ENCODE results near the gene ZNF77.
"Not testable (repeated sequence)": the region's sequence is repeated elsewhere in the genome, so short reads cannot be mapped to it uniquely, and the experiment has no call there.

The ZNF77 gene

GRCh38 chr19:2970201-2970835 lies 25.5 kb upstream of the ZNF77 start:
- peak overlapping the region; percentile 45 for H3K4me2 ChIP-seq (ENCODE audit: low read length)
- no peaks in the 10 kb centered on the region for H3K79me2 ChIP-seq (ENCODE audit: control insufficient read depth, low read length)
- no peaks in the 10 kb centered on the region for H3K9me3 ChIP-seq (ENCODE audit: control insufficient read depth, insufficient read depth, low read length)
- no peaks in the 10 kb centered on the region for H3K27me3 ChIP-seq (ENCODE audit: control insufficient read depth, low read length)
- H3K4me3 ChIP-seq (ENCODE audit: low read length): no peak overlapping the region; the same call in none of the 2 replicates
- peaks cover 24% of the 10 kb centered on the region for H3F3A ChIP-seq (ENCODE audit: control insufficient read depth, insufficient read depth)
- H3K4me1 ChIP-seq (ENCODE audit: control insufficient read depth, low read length): peaks cover 85% of the 10 kb centered on the region
- H3K9me2 ChIP-seq (replicated peaks; ENCODE audit: control insufficient read depth, low read length): no peaks in the 10 kb centered on the region
- no peaks in the 10 kb centered on the region for H4K20me1 ChIP-seq (ENCODE audit: control insufficient read depth, insufficient read depth, low read depth, low read length)
- peak overlapping the region; percentile 95 for H3K27ac ChIP-seq (ENCODE audit: low read depth, low read length)
- no peaks in the 10 kb centered on the region for H3K36me3 ChIP-seq (ENCODE audit: control insufficient read depth, low read length)
- TF ChIP-seq, protein P1, sequence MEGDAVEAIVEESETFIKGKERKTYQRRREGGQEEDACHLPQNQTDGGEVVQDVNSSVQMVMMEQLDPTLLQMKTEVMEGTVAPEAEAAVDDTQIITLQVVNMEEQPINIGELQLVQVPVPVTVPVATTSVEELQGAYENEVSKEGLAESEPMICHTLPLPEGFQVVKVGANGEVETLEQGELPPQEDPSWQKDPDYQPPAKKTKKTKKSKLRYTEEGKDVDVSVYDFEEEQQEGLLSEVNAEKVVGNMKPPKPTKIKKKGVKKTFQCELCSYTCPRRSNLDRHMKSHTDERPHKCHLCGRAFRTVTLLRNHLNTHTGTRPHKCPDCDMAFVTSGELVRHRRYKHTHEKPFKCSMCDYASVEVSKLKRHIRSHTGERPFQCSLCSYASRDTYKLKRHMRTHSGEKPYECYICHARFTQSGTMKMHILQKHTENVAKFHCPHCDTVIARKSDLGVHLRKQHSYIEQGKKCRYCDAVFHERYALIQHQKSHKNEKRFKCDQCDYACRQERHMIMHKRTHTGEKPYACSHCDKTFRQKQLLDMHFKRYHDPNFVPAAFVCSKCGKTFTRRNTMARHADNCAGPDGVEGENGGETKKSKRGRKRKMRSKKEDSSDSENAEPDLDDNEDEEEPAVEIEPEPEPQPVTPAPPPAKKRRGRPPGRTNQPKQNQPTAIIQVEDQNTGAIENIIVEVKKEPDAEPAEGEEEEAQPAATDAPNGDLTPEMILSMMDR (IDR thresholded peaks at IDR 0.05; ENCODE audit: low read depth, low read length, poor library complexity, severe bottlenecking): no peak
- no peak for TF ChIP-seq EZH2phosphoT487 (IDR thresholded peaks at IDR 0.05; ENCODE audit: borderline replicate concordance, low read length)

DNA sequence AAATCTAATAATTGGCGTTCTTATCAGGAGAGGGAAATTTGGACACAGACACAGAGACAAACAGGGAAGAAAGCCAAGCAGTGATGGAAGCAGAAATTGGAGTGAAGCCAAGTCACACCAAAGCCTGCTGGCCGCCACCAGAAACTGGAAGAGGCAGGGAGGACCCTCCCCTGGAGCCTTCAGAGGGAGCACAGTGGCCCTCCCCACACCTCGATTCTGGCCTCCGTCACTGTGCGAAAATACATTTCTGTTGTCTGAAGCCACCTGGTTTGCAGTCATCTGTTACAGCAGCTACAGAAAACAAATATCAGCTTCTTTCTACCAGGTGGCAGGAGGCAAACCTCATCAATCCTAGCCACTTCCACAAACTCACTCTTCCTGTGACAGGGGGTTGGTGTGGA lies 24.3 kb upstream of the ZNF77 start:
- Histone ChIP-seq H3K79me2 (ENCODE audit: control insufficient read depth, low read length) (no peaks in the 10 kb centered on the region), H3K4me3 (ENCODE audit: low read length) (peak overlapping the region; percentile 65), H3K36me3 (ENCODE audit: control insufficient read depth, low read length) (no peaks in the 10 kb centered on the region), H3K9me2 (replicated peaks; ENCODE audit: control insufficient read depth, low read length) (no peaks in the 10 kb centered on the region), H3K4me1 (ENCODE audit: control insufficient read depth, low read length) (peaks cover 75% of the 10 kb centered on the region), H3K4me2 (ENCODE audit: low read length) (peak overlapping the region; percentile 76), H3F3A (ENCODE audit: control insufficient read depth, insufficient read depth) (peaks cover 27% of the 10 kb centered on the region), H3K9me3 (ENCODE audit: control insufficient read depth, insufficient read depth, low read length) (no peaks in the 10 kb centered on the region), H3K27me3 (ENCODE audit: control insufficient read depth, low read length) (no peaks in the 10 kb centered on the region), H3K27ac (ENCODE audit: low read depth, low read length) (peak overlapping the region; percentile 95), H4K20me1 (ENCODE audit: control insufficient read depth, insufficient read depth, low read depth, low read length) (no peaks in the 10 kb centered on the region)
- TF ChIP-seq, protein P1 (IDR thresholded peaks at IDR 0.05; ENCODE audit: low read depth, low read length, poor library complexity, severe bottlenecking): no peak
- TF ChIP-seq EZH2phosphoT487 (IDR thresholded peaks at IDR 0.05; ENCODE audit: borderline replicate concordance, low read length): no peak

GRCh38 chr19:2967972-2968371 lies 23.2 kb upstream of the ZNF77 start:
- Histone ChIP-seq H3K9me3 (ENCODE audit: control insufficient read depth, insufficient read depth, low read length) (no peaks in the 10 kb centered on the region), H3K27me3 (ENCODE audit: control insufficient read depth, low read length) (no peaks in the 10 kb centered on the region), H3K27ac (ENCODE audit: low read depth, low read length) (peak overlapping the region; percentile 95), H3K36me3 (ENCODE audit: control insufficient read depth, low read length) (no peaks in the 10 kb centered on the region), H3F3A (ENCODE audit: control insufficient read depth, insufficient read depth) (peaks cover 23% of the 10 kb centered on the region), H3K4me2 (ENCODE audit: low read length) (peak overlapping the region; percentile 76), H3K4me3 (ENCODE audit: low read length) (peak overlapping the region; percentile 7), H4K20me1 (ENCODE audit: control insufficient read depth, insufficient read depth, low read depth, low read length) (no peaks in the 10 kb centered on the region), H3K9me2 (replicated peaks; ENCODE audit: control insufficient read depth, low read length) (no peaks in the 10 kb centered on the region), H3K79me2 (ENCODE audit: control insufficient read depth, low read length) (no peaks in the 10 kb centered on the region), H3K4me1 (ENCODE audit: control insufficient read depth, low read length) (peaks cover 78% of the 10 kb centered on the region)
- TF ChIP-seq EZH2phosphoT487 (IDR thresholded peaks at IDR 0.05; ENCODE audit: borderline replicate concordance, low read length): no peak

DNA sequence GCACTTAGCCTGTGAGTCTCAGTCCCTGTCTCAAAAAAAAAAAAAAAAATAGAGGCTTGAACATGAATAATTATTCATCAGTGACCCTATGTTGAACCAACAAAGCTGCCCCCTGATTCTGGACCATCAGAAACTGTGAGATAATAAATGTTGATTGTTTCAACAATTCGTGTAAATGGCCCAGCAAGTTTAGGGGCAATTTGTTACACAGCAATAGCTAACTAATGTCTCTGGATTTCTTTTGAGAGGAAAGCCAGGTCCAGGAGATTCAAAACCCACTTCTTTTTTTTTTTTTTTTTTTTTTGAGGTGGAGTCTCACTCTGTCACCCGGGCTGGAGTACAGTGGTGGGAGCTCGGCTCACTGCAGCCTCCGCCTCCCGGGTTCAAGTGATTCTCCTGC lies 20.1 kb upstream of the ZNF77 start:
- H3K27me3 ChIP-seq (ENCODE audit: control insufficient read depth, low read length): no peaks in the 10 kb centered on the region
- no peaks in the 10 kb centered on the region for H3K79me2 ChIP-seq (ENCODE audit: control insufficient read depth, low read length)
- TF ChIP-seq, protein P1 (IDR thresholded peaks at IDR 0.05; ENCODE audit: low read depth, low read length, poor library complexity, severe bottlenecking): no peak
- TF ChIP-seq EZH2phosphoT487 (IDR thresholded peaks at IDR 0.05; ENCODE audit: borderline replicate concordance, low read length): no peak
- peaks cover 23% of the 10 kb centered on the region for H3F3A ChIP-seq (ENCODE audit: control insufficient read depth, insufficient read depth)
- H3K4me2 ChIP-seq (ENCODE audit: low read length): no peak overlapping the region
- H3K36me3 ChIP-seq (ENCODE audit: control insufficient read depth, low read length): no peaks in the 10 kb centered on the region
- H3K4me3 ChIP-seq (ENCODE audit: low read length): no peak overlapping the region
- peaks cover 62% of the 10 kb centered on the region for H3K4me1 ChIP-seq (ENCODE audit: control insufficient read depth, low read length)
- no peak overlapping the region for H3K27ac ChIP-seq (ENCODE audit: low read depth, low read length)
- H3K9me3 ChIP-seq (ENCODE audit: control insufficient read depth, insufficient read depth, low read length): no peaks in the 10 kb centered on the region
- no peaks in the 10 kb centered on the region for H4K20me1 ChIP-seq (ENCODE audit: control insufficient read depth, insufficient read depth, low read depth, low read length)
- no peaks in the 10 kb centered on the region for H3K9me2 ChIP-seq (replicated peaks; ENCODE audit: control insufficient read depth, low read length)

DNA sequence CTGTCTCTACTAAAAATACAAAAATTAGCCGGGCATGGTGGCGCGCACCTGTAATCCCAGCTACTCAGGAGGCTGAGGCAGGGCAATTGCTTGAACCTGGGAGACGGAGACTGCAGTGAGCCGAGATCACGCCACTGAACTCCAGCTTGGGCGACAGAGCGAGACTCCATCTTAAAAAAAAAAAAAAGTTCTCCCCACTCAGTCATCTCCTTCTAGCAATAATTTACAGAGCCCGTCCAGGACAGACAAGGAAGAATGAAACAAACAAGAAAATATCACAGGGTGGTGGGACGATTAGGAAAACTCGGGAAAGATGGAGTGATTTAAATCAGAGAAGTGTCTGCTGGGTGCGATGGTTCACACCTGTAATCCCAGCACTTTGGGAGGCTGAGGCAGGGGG lies 18.9 kb upstream of the ZNF77 start:
- Histone ChIP-seq H3K4me1 (ENCODE audit: control insufficient read depth, low read length) (peaks cover 49% of the 10 kb centered on the region), H3F3A (ENCODE audit: control insufficient read depth, insufficient read depth) (peaks cover 16% of the 10 kb centered on the region)
- H3K27me3 ChIP-seq (ENCODE audit: control insufficient read depth, low read length); H4K20me1 ChIP-seq (ENCODE audit: control insufficient read depth, insufficient read depth, low read depth, low read length); H3K4me2 ChIP-seq (ENCODE audit: low read length); H3K9me3 ChIP-seq (ENCODE audit: control insufficient read depth, insufficient read depth, low read length); H3K79me2 ChIP-seq (ENCODE audit: control insufficient read depth, low read length); H3K27ac ChIP-seq (ENCODE audit: low read depth, low read length); H3K36me3 ChIP-seq (ENCODE audit: control insufficient read depth, low read length); H3K4me3 ChIP-seq (ENCODE audit: low read length); H3K9me2 ChIP-seq (replicated peaks; ENCODE audit: control insufficient read depth, low read length): not testable (repeated sequence)
